Stimulated activated effector memory CD8-positive, alpha-beta T cell treated with anti-CD3 and anti-CD28 coated beads, Interleukin-12 subunit alpha, Interleukin-12 subunit beta, amount 100 ng/mL, for 72 hours (primary cell): ENCODE results near the gene SPACA4.

ENCODE experiments used
- ATAC-seq: fragments of 150-1000 bp; cut with Tn5 transposase; 2 replicates; pipeline ENCODE4 v1.10.0; 2021
- DNase-seq, 2 donors: peaks; one replicate each; pipeline ENCODE4 v3.0.0; 2021 to 2022; ENCODE audit warnings: low spot score in 2 of 2
- H3K27ac Mint-ChIP-seq: one replicate; pipeline ENCODE4 v1.8.0; 2022; ENCODE audit warnings: mild to moderate bottlenecking, mixed read lengths
- H3K36me3 Mint-ChIP-seq: one replicate; pipeline ENCODE4 v1.8.0; 2022; ENCODE audit warnings: mild to moderate bottlenecking, mixed read lengths
- H3K4me1 Mint-ChIP-seq: one replicate; pipeline ENCODE4 v1.8.0; 2022; ENCODE audit warnings: mixed read lengths
- H3K4me3 Mint-ChIP-seq: one replicate; pipeline ENCODE4 v1.8.0; 2022; ENCODE audit warnings: mild to moderate bottlenecking, mixed read lengths
- H3K9me3 Mint-ChIP-seq: one replicate; pipeline ENCODE4 v1.8.0; 2022; ENCODE audit warnings: mixed read lengths

Gene SPACA4

DNA sequence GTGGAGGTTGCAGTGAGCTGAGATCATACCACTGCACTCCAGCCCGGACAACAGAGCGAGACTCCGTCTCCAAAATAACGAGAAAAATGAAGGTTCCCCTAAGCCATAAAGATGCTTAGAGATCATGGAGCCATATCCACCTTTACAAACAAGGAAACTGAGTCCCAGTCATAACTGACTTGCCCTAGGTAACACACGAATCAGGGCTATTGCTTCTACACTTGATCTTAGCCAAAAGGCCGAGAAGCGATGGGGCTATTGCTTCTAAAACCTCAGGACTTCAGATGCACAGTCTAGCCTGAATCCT lies 27.4 kb downstream of the SPACA4 start:
- Mint-ChIP-seq H3K27ac (peak overlapping the region; percentile 89), H3K36me3 (peaks cover 54% of the 10 kb centered on the region), H3K4me1 (peaks cover 40% of the 10 kb centered on the region), H3K4me3 (peak overlapping the region; percentile 89), H3K9me3 (peaks cover 3% of the 10 kb centered on the region)
- DNase-seq = no peak
- ATAC-seq = no peak

DNA sequence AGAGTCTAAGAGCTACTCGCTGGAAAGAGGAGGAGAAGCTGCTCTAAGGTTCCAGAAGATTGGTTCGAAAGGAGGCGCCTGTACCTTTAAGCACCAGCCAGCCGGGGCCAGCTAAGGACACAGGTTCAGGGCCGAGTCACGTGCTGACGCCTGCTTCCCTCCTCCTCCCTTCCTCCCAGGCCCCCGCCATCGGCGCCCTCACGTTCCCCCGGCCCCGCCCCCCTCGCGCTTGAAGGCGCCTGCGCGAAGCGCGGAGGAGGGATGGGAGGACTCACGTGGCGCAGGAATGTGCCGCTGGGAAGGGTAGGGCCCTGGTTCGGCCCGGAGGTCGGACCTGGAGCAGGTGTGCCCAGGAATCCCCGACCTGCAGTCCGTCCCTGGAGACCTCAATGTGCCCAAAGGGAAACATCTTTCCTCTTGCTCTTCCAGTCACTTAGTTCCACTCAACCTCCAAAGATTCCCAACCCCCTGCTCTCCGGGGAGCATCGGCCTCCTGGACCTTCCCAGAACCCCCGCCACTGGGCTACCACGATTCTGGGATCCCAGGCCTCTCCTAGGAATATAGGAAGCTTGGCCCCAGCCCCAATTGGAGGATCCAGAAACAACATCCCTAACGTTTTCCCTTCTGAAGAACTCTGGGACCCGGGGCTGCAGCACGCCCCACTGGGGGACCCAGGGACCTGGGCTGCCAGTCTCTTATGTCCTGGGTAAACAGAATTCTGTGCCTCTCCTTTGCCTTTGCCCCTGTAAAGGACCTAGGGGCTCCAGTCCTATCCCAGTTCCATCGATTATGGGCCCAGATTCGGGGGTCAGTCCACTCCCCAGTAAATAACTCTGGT lies 28.1 kb downstream of the SPACA4 start:
- ATAC-seq = peak; percentile 48
- Mint-ChIP-seq H3K27ac (peak overlapping the region; percentile 89), H3K4me1 (peaks cover 44% of the 10 kb centered on the region), H3K4me3 (peak overlapping the region; percentile 89), H3K36me3 (peaks cover 54% of the 10 kb centered on the region), H3K9me3 (peaks cover 3% of the 10 kb centered on the region)
- DNase-seq = peak; percentile 79 to 93

DNA sequence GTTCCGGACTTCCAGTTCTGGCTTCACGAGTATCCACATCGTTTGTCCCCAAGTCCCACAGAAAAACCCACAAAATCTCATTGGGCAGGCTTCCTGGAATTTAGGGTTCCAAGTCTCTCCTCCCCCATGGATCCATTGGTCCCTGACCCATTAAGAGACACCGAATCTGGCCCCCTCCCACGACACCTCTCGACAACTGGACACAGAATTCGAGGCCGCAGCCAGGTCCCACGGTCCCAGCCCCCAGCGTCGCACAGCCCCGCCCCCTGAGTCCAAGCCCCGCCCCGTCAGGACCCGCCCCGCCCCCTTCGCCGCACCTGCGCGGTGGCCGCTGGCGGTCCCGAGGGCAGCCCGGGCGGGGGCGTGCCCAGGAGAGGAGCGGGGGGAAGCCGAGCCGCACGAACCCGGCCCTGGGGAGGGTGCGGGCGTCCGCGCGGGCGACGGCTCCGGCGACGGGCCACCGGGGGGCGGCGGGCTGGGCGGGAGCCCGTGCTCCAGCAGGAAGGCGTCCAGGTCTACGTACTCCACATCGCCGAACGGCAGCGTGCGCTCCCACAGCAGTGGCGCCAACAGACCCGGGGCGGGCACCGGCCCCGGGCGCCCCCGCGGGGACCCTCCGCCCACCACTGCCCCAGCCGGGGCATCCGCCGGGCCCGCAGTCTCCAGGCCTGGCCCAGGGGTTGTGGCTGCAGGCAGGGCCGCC lies 28.9 kb downstream of the SPACA4 start:
- Mint-ChIP-seq H3K9me3 (peaks cover 3% of the 10 kb centered on the region), H3K4me1 (peaks cover 50% of the 10 kb centered on the region), H3K27ac (peak overlapping the region; percentile 89), H3K4me3 (peak overlapping the region; percentile 89), H3K36me3 (peaks cover 46% of the 10 kb centered on the region)
- DNase-seq = peak; percentile 78 to 87
- peak; percentile 3 for ATAC-seq

DNA sequence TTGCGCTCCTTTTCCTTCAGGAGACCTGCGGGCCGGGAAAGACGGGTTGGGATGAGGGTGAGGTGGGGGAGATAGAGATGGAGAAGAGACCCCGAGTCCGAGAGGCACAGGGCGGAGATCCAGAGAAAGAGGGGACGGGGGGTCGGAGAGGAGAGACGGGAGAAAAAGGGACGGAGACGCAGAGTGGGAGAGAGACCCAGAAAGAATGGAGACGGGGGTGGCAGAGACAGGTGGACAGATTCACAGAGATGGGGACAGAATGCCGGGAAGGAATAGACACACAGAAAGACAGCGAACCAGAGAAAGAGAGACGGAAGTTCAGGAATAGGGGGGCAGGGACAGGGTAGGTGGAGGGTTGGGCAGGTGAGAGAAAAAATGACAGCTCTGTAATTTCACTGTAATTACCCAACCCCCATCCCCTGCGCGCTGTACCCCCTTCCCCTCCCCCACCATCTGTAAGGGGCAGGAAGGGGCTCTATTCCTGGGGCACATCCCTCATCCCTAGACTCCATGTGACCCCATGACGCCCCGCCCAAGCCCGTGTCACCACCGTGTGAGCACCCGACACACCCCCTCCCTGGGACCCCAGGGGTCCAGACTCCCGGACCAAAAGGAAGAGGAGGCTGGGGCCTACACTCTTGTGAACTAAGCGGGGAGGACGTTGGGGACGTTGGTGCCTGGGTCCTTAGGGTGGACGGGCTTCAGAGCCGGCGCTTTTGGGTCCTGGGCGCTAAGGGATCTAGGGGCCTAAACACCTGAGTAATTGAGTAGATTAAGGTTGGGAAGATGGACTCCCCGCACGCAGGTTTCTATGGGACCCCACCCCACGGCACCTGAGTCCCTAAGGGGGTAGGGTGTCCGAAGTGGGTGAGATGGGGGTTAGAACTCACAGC lies 29.7 kb downstream of the SPACA4 start:
- Mint-ChIP-seq H3K4me1 (peaks cover 50% of the 10 kb centered on the region), H3K36me3 (peaks cover 44% of the 10 kb centered on the region), H3K9me3 (peaks cover 3% of the 10 kb centered on the region), H3K27ac (peak overlapping the region; percentile 86), H3K4me3 (peak overlapping the region; percentile 89)
- no peak for DNase-seq
- no peak for ATAC-seq

DNA sequence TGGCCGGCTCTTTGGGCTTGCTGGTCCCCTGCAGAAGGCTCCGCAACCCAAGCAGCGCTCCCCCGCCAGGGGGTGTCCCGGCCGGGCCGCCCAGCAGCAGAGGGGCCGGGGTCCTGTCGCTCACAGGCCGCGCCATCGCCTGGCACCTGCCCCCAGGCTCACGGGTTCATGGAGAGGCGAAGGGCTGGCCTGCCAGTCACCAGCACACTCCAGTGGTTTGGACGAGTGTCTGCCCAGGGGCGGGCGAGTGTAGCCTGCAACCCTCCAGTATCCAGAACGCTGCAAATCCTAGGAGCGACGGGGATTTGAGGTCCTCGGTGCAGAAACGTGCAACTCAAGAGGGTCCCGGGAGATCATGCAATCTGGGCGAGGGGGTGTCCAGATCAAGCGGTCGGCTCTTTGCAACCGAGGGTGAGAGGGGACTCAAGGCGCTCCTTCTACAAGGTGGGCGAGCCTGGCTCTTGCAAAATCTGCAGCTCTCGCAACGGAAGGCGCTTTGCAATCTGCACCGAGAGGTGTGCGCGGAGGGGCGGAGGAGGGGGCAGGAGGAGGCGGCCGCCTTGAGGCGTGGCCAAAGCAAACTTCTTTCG lies 30.4 kb downstream of the SPACA4 start, which contains the start of gene DBP:
TSS of gene DBP (minus strand) at position 521 of the 590 bp plus-strand sequence. CDS start at position 136, 385 bp downstream.
- Mint-ChIP-seq H3K9me3 (peaks cover 3% of the 10 kb centered on the region), H3K4me3 (peak within 1 kb of the TSS; percentile 89), H3K4me1 (peaks cover 50% of the 10 kb centered on the region), H3K36me3 (peaks cover 44% of the 10 kb centered on the region), H3K27ac (peak within 1 kb of the TSS; percentile 99)
- no peak for DNase-seq
- ATAC-seq = peak; percentile 1

DNA sequence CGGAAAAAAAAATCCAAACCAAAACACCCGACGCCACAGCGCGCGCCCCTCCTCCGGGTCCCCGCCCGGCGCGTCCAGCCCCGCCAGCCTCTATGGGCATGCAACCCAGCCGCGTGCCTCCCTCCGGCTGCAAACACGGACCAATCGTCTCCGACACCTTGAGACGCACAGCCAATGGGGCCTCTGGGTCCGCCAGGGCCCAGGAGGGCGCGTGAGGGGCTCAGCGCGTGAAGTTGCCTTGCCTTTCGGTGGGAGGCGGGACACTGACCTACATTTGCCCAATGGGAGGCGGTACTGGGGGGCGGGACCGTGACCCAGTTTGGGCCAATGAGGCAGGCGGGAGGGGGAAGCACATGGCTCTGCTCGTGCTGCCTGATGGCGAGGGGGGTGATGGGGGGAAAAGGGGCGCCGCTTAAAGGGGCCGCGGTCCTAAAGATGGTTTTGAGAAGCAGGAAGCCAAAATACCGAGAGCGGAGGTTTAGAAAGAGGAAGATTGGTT lies 31.0 kb downstream of the SPACA4 start:
- Mint-ChIP-seq H3K4me3 (peak overlapping the region; percentile 89), H3K36me3 (peaks cover 39% of the 10 kb centered on the region), H3K9me3 (peaks cover 3% of the 10 kb centered on the region), H3K27ac (peak overlapping the region; percentile 99), H3K4me1 (peaks cover 50% of the 10 kb centered on the region)
- ATAC-seq (peak; percentile 85), DNase-seq (peak; percentile 92 to 99)

DNA sequence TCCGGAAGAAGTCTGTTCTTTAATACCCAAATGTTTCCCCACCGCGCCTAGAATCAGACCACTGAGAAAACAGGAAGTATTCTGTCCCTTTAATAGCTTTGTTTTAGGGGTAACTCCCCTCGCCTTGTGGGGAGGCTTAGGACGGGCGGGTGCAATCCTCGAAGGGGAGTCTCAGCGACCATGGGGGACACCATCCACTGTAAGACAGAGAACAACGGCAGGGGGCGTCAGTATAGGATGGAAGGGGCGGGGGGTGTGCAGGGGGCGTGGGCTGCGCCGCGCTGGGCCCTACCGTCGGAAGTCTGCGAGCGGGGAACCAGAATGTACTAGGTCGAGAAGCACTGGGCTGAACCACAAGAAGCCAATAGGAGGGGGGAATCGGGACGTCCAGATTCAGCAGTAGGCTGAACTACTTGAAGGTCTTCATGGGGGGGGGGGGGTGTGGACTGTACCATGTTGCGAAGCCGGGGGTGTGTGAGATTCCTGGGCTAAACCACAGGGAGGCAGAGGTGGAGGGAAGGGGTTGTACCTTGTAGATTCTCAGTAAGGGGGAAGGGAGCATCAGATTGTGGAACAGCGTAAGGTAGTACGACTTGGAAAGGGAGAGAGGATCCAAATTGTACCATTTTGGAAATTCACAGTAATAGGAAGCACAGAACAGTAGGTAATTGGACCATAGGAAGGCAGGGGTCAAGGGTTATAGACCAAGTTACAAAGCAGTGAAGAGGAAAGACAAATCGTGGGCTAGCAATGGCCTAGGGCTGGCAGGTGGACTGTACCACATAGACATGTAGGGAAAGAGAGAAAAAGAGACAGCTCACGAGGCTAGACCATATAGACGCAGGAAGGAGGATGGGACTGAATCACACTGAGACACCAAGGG lies 31.6 kb downstream of the SPACA4 start:
- DNase-seq (peak in 1 of 2 donors; percentile 83), ATAC-seq (peak; percentile 55)
- peak overlapping the region; percentile 99 for H3K27ac Mint-ChIP-seq
- peaks cover 50% of the 10 kb centered on the region for H3K4me1 Mint-ChIP-seq
- peak overlapping the region; percentile 89 for H3K4me3 Mint-ChIP-seq
- H3K36me3 Mint-ChIP-seq = peaks cover 36% of the 10 kb centered on the region
- H3K9me3 Mint-ChIP-seq = peaks cover 3% of the 10 kb centered on the region

DNA sequence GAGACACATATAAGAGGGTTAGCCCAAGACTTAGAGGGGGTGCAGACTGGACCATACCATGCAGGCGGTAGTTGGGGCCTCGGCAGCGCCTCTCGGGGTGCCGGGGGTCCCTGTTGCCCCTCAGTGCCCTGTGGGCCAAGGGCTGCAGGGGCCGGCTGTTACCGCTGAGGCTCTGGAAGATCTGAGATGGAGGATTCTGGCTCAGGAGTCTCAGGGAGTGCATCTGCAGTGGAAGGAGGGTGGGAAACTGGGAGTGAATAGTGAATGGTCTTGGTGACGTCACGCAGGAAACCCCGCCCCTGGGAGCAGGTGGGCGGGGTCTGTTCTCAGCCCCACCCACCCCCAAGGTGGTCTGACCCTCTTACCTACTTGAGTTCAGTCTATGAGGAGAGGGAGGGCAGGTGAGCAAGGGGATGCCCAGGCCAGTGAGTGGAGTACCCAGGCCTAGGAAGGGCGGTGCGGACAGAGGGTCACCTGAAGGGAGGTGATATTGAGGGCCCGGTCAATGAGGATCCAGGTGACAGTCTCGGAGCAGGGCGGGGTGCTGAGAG lies 32.4 kb downstream of the SPACA4 start:
- H3K4me1 Mint-ChIP-seq = peaks cover 50% of the 10 kb centered on the region
- H3K27ac Mint-ChIP-seq = peak overlapping the region; percentile 99
- peaks cover 3% of the 10 kb centered on the region for H3K9me3 Mint-ChIP-seq
- H3K36me3 Mint-ChIP-seq = peaks cover 36% of the 10 kb centered on the region
- DNase-seq (no peak), ATAC-seq (no peak)
- H3K4me3 Mint-ChIP-seq = peak overlapping the region; percentile 89

DNA sequence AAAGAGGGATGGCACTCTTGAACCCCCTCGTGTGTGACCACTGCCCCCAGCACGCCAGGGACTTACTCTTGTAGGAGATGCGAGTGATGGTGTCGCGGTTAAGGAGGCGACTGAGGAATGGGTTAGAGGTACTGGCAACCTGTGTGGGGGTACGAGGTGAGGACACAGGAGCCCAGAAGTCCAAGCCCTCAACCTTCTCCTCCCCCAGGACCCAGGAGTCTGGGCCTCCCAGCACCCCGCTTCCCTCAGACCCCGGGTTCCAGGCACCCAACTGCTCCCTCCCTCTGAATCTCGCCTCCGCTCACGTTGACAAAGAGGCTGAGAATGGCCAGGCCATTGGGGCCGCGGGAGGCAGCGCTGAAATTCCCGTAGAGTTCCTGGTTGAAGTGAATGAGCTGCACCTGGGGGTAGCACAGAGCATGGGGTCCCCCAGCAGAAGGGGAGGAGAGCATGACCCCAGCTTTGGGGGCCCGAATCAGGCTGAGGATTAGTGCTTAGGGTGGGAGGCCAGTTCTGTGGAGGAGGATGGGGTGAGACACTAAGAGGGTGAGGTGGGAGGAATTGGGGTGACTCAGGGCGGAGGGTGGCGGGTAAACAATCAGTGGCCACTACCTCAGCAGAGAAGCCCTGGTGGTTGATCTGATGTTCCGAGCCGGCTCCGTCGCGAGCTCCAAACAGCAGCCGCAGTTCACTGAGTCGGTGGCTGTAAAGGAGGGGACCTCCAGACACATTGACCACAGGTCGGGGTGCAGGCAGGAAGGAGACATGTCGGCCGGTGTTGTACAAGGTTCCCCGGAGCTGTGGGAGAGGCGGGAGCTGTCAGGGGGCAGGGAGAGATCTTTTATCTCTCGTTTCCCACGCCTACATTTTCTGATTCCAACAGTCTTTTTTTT lies 33.2 kb downstream of the SPACA4 start:
- H3K36me3 Mint-ChIP-seq = peaks cover 37% of the 10 kb centered on the region
- H3K27ac Mint-ChIP-seq = no peak overlapping the region
- peak overlapping the region; percentile 55 for H3K4me3 Mint-ChIP-seq
- H3K4me1 Mint-ChIP-seq = peaks cover 50% of the 10 kb centered on the region
- ATAC-seq (no peak), DNase-seq (no peak)
- H3K9me3 Mint-ChIP-seq = peaks cover 3% of the 10 kb centered on the region

DNA sequence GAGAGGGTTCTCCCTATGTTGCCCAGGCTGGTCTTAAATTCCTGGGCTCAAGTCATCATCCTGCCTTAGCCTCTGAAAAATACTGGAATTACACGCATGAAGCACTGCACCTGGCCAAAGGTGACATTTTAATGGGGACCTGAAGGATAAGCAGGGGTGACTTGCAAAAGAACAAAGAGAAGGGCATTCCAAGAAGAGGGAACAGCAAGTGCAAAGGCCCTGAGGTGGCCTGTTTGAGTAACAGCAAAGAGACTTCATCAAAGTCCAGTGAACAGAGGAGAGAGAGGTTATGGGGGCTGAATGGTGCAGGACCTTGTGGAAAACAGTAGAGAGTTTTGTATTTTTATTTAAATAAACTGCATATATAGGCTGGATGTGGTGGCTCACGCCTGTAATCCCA lies 35.3 kb downstream of the SPACA4 start:
- DNase-seq = no peak
- H3K36me3 Mint-ChIP-seq = peaks cover 29% of the 10 kb centered on the region
- ATAC-seq = no peak
- no peak overlapping the region for H3K27ac Mint-ChIP-seq
- no peak overlapping the region for H3K4me3 Mint-ChIP-seq
- peaks cover 3% of the 10 kb centered on the region for H3K9me3 Mint-ChIP-seq
- H3K4me1 Mint-ChIP-seq = peaks cover 58% of the 10 kb centered on the region

DNA sequence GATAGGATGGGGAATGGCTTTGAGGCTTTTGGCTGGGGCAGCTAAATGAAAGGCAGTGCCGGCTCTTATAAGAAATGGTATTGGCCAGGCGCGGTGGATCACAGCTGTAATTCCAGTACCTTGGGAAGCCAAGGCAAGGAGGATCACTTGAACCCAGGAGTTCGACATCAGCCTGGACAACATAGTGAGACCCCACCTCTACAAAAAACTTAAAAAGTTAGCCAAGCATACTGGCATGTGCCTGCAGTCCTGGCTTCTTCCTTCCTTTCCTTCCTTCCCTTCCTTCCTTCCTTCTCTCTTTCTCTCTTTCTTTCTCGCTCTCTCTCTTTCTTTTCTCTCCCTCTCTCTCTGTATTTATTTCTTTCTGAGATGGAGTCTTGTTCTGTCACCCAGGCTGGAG lies 36.3 kb downstream of the SPACA4 start:
- DNase-seq (no peak), ATAC-seq (no peak)
- Mint-ChIP-seq H3K27ac (no peak overlapping the region), H3K36me3 (peaks cover 23% of the 10 kb centered on the region), H3K4me1 (peaks cover 60% of the 10 kb centered on the region), H3K9me3 (peaks cover 3% of the 10 kb centered on the region), H3K4me3 (no peak overlapping the region)

DNA sequence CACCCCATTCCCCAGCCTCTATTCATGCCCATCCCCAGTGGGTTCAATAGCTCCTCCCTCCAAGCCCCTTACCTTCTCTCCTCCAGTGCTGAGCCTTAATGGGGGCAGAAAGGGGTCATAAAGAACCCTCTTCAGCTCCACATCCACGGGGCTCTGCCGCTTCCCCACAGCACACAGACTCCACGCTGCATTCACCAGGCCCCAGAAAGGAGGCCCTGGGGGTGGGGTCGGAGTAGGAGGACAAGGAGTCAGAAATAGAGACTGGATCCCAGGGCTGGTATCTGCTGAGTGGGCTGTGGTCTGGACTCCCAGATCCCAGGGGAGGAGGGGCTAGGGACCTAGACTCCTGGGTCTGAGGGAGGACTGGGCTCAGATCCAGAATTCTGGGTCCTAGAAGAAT lies 37.8 kb downstream of the SPACA4 start:
- H3K4me3 Mint-ChIP-seq = peak overlapping the region; percentile 98
- ATAC-seq (no peak), DNase-seq (no peak)
- H3K36me3 Mint-ChIP-seq = peaks cover 18% of the 10 kb centered on the region
- peak overlapping the region; percentile 96 for H3K27ac Mint-ChIP-seq
- H3K9me3 Mint-ChIP-seq = no peaks in the 10 kb centered on the region
- H3K4me1 Mint-ChIP-seq = peaks cover 52% of the 10 kb centered on the region
